K562 (cell line): ENCODE results near the gene MAP2. TPM values are rescaled to one million over a fixed set of nuclear protein-coding genes. Genes with fewer than 3 reads are reported as not detected.

Experiments used
- ATAC-seq: fragments of 200-7000 bp; cut with Tn5 transposase; 3 replicates; pipeline ENCODE4 v1.9.1; 2020; ENCODE audit warnings: moderate library complexity
- BruUV-seq: library from RNA; stranded (reverse); fragments of 400-500 nt; replicated peaks from 2 replicates; lab custom pipeline; 2021; lab: Mats Ljungman, UMichigan
- CTCF ChIA-PET: fragments of 300-600 bp; formaldehyde crosslinking; extraction: SDS; loops from one replicate; lab custom pipeline; 2021; ENCODE audit warnings: low intra/inter-chr PET ratio; lab: Yijun Ruan, JAX
- POLR2A ChIA-PET: fragments of 300-600, 350-650 bp; sonication (Branson Sonifier 250); formaldehyde crosslinking; extraction: SDS; loops from one replicate; lab custom pipeline; 2021; ENCODE audit warnings: antibody characterized with exemption, inconsistent platforms; lab: Yijun Ruan, JAX
- DNase-seq, 4 experiments: peaks; one replicate each; pipeline versions ENCODE4 v3.0.0 to v3.0.0-alpha.2; 2011 to 2018; ENCODE audit warnings: low spot score in 3 of 4, mixed read lengths in 3 of 4; ENCODE audit errors: extremely low read depth in 1 of 4
- FAIRE-seq: peaks from 2 replicates; lab custom pipeline; 2011; peaks lifted over from hg19 to GRCh38; lab: Jason Lieb, UNC
- H2AFZ ChIP-seq: 2 replicates; pipeline ENCODE4 v1.6.0; 2011; ENCODE audit warnings: low read depth, low read length, control low read depth, inconsistent platforms
- H3K27ac ChIP-seq: fragments of 200-600 bp; 3 replicates; pipeline ENCODE4 v1.8.0; 2011; ENCODE audit warnings: low read depth, mild to moderate bottlenecking, control low read depth, inconsistent platforms, low read length, moderate library complexity, mixed read lengths; ENCODE audit errors: extremely low read depth
- H3K27me3 ChIP-seq, 2 experiments: fragments of 300-600 bp in 1 of 2; 2 replicates in 1 of 2; 3 replicates in 1 of 2; pipeline versions ENCODE4 v1.6.0 to v1.8.0; 2011; ENCODE audit warnings: inconsistent platforms in 2 of 2, low read length in 2 of 2, mild to moderate bottlenecking in 1 of 2, mixed read lengths in 1 of 2, moderate library complexity in 1 of 2; ENCODE audit not compliant: control insufficient read depth in 2 of 2, insufficient read depth in 2 of 2
- H3K36me3 ChIP-seq: fragments of 300-600 bp; 3 replicates; pipeline ENCODE4 v1.8.0; 2011; ENCODE audit warnings: mild to moderate bottlenecking, low read length, inconsistent platforms; ENCODE audit not compliant: control insufficient read depth, insufficient read depth
- H3K4me1 ChIP-seq, 2 experiments: fragments of 200-600 bp in 1 of 2; replicated peaks in 1 of 2; 2 replicates in 1 of 2; 3 replicates in 1 of 2; pipeline versions ENCODE4 v1.5.1 to v1.8.0; 2011; ENCODE audit warnings: inconsistent platforms in 2 of 2, low read length in 2 of 2, mild to moderate bottlenecking in 1 of 2, mixed read lengths in 1 of 2, moderate library complexity in 1 of 2; ENCODE audit not compliant: control insufficient read depth in 2 of 2, insufficient read depth in 2 of 2
- H3K4me2 ChIP-seq: 2 replicates; pipeline ENCODE4 v1.6.1; 2011; ENCODE audit warnings: low read length, control low read depth, inconsistent platforms, mixed read lengths; ENCODE audit not compliant: insufficient read depth
- H3K4me3 ChIP-seq: fragments of 200-600 bp; sonication (generic), shearing (Covaris generic); 2 replicates; pipeline ENCODE4 v1.5.1; 2016; ENCODE audit warnings: control low read depth, inconsistent platforms
- H3K79me2 ChIP-seq: fragments of 200-600 bp; 3 replicates; pipeline ENCODE4 v1.8.0; 2011; ENCODE audit warnings: low read length, inconsistent platforms; ENCODE audit not compliant: control insufficient read depth, insufficient read depth
- H3K9ac ChIP-seq, 2 experiments: 2 replicates each; pipeline versions ENCODE4 v1.6.0 to v1.6.1; 2011; ENCODE audit warnings: low read depth in 2 of 2, low read length in 2 of 2, control low read depth in 1 of 2, inconsistent platforms in 1 of 2, mild to moderate bottlenecking in 1 of 2, mixed read lengths in 1 of 2; ENCODE audit not compliant: insufficient read depth in 1 of 2
- H3K9me1 ChIP-seq: one replicate; pipeline ENCODE4 v1.6.0; 2011; ENCODE audit warnings: inconsistent platforms, mild to moderate bottlenecking, low read length, moderate library complexity; ENCODE audit not compliant: control insufficient read depth, insufficient read depth
- H3K9me3 ChIP-seq: replicated peaks from 2 replicates; pipeline ENCODE4 v1.5.1; 2011; ENCODE audit warnings: low read depth, low read length, inconsistent platforms; ENCODE audit not compliant: control insufficient read depth, insufficient read depth
- H4K20me1 ChIP-seq: replicated peaks from 2 replicates; pipeline ENCODE4 v1.6.1; 2011; ENCODE audit warnings: low read length, inconsistent platforms, mixed read lengths; ENCODE audit not compliant: control insufficient read depth, insufficient read depth
- HMG20A ChIP-seq: fragments of 450-650 bp; formaldehyde crosslinking; conservative IDR thresholded peaks from 2 replicates; pipeline ENCODE4 v1.4.0; 2020; ENCODE audit warnings: mild to moderate bottlenecking, mixed read lengths
- MGA ChIP-seq: fragments of 450-650 bp; IDR thresholded peaks from 2 replicates; pipeline ENCODE4 v1.6.1; 2016; ENCODE audit warnings: mild to moderate bottlenecking, moderate library complexity
- SMAD1 ChIP-seq: fragments of 150-350 bp; IDR thresholded peaks from 2 replicates; pipeline ENCODE4 v1.6.1; 2014; ENCODE audit warnings: low read length, low read depth; ENCODE audit not compliant: partially characterized antibody
- ZHX1 ChIP-seq: fragments of 150-350 bp; conservative IDR thresholded peaks from 2 replicates; pipeline ENCODE4 v1.6.1; 2014; ENCODE audit warnings: low read length
- ZNF274 ChIP-seq: IDR thresholded peaks from 2 replicates; pipeline ENCODE4 v1.6.1; 2011; ENCODE audit warnings: low read depth, mild to moderate bottlenecking, low read length, moderate library complexity, borderline replicate concordance
- WGBS: fragments of 100-300 bp; shearing (Covaris generic); methylation state at CpG from one replicate; pipeline ENCODE4 v1.1.6; 2016; ENCODE audit warnings: low coverage, mixed read lengths; ENCODE audit not compliant: insufficient coverage; ENCODE audit errors: missing lambda C conversion rate; 5-methylcytosine and 5-hydroxymethylcytosine counted together
- in situ Hi-C: fragments of 300-500 bp; cut with MboI; formaldehyde crosslinking; loops from 4 replicates; pipeline ENCODE4 v1.15.0; 2018; ENCODE audit warnings: inconsistent platforms, mixed read lengths
- intact Hi-C: fragments of 100-400 bp; cut with micrococcal nuclease; formaldehyde crosslinking; loops from 2 replicates; pipeline ENCODE4 v1.14.2; 2022
- polyA plus RNA-seq, 8 experiments: library from polyadenylated mRNA; depleted of rRNA in 4 of 8; stranded (reverse) in 5 of 8; unstranded in 3 of 8; fragments of >200 nt; fragmentation: Nextera tagmentation in 2 of 8; fragmentation: Illumina TruSeq in 1 of 8; extraction: Ambion mirVana in 2 of 8; extraction: Trizol in 1 of 8; gene quantifications; 2 replicates each; pipeline versions ENCODE4 v1.2.1 to v1.2.3, GENCODE V29; 2011 to 2014; ENCODE audit warnings: inconsistent platforms in 1 of 8, missing spikeins in 1 of 8
- total RNA-seq, 7 experiments: library from RNA; depleted of rRNA in 6 of 7; stranded (reverse); fragments of >200 nt in 6 of 7; fragmentation: Illumina TruSeq in 2 of 7; extraction: Trizol in 2 of 7; gene quantifications; 2 replicates each; pipeline versions ENCODE4 v1.2.1 to v1.2.3, GENCODE V29; 2011 to 2021; ENCODE audit warnings: low replicate concordance in 1 of 7

MAP2 gene
- total and polyA plus RNA-seq, 9 of the 15 experiments (the other 6 are each of a cell fraction or from before 2014, with no cell fraction given) = 0.13 TPM; not detected in 8

GRCh38 chr2:209474960-209475359 lies 51.1 kb downstream of the MAP2 start:
- Histone ChIP-seq H4K20me1 (no peaks in the 10 kb centered on the region), H3K4me2 (no peak overlapping the region), H3K4me1 (no peaks in the 10 kb centered on the region), H3K9ac (no peak overlapping the region), H3K9me1 (no peaks in the 10 kb centered on the region), H3K27me3 (no peaks in the 10 kb centered on the region), H3K36me3 (no peaks in the 10 kb centered on the region), H2AFZ (no peak overlapping the region), H3K79me2 (no peaks in the 10 kb centered on the region), H3K9me3 (no peaks in the 10 kb centered on the region), H3K4me3 (no peak overlapping the region), H3K27ac (no peak overlapping the region)
- intact Hi-C loops = no loop called here
- 0% methylated on average over 2 of the region's 2 CpGs for WGBS
- FAIRE-seq (no peak), DNase-seq (no peak), ATAC-seq (no peak)
- no TSS peak for BruUV-seq
- TF ChIP-seq ZHX1 (no peak), MGA (no peak), HMG20A (CRISPR knock-in tag) (no peak), ZNF274 (no peak), SMAD1 (no peak)
- ChIA-PET CTCF (no interaction called here), POLR2A (no interaction called here)
- in situ Hi-C loops = no loop called here
